Endothelial cell of umbilical vein (primary cell): ENCODE results near the gene MRPL42.

Experiments used
- CTCF ChIP-seq, 2 donors: IDR thresholded peaks; 1 replicate in 1 of 2; 2 replicates in 1 of 2; pipeline ENCODE4 v1.5.1; 2011; ENCODE audit warnings: low read length in 2 of 2, mild to moderate bottlenecking in 2 of 2, moderate library complexity in 2 of 2, control low read depth in 1 of 2, inconsistent platforms in 1 of 2, low read depth in 1 of 2; ENCODE audit not compliant: insufficient read depth in 1 of 2; ENCODE audit errors: extremely low read depth in 1 of 2
- EZH2 ChIP-seq: IDR thresholded peaks from 2 replicates; pipeline ENCODE4 v1.6.1; 2012; ENCODE audit warnings: borderline replicate concordance, low read depth, mild to moderate bottlenecking, moderate library complexity, low read length, inconsistent platforms; ENCODE audit not compliant: severe bottlenecking
- FOS ChIP-seq: IDR thresholded peaks from 2 replicates; pipeline ENCODE4 v1.6.1; 2011; ENCODE audit warnings: mild to moderate bottlenecking, low read length, moderate library complexity, borderline replicate concordance; ENCODE audit not compliant: insufficient read depth
- JUN ChIP-seq: IDR thresholded peaks from 2 replicates; pipeline ENCODE4 v1.6.1; 2011; ENCODE audit warnings: borderline replicate concordance, low read depth; ENCODE audit not compliant: insufficient read length, insufficient read depth
- MAX ChIP-seq: IDR thresholded peaks from 2 replicates; pipeline ENCODE4 v1.6.1; 2011; ENCODE audit not compliant: insufficient read depth, insufficient read length
- POLR2A ChIP-seq: IDR thresholded peaks from 2 replicates; pipeline ENCODE4 v1.6.1; 2012; ENCODE audit warnings: low read depth, mild to moderate bottlenecking, control low read depth, low read length
- POLR2AphosphoS5 ChIP-seq: IDR thresholded peaks from 2 replicates; pipeline ENCODE4 v1.6.1; 2012; ENCODE audit warnings: low read depth, mild to moderate bottlenecking, control low read depth, low read length, moderate library complexity; ENCODE audit not compliant: insufficient read depth

- TF ChIP-seq CTCF (IDR thresholded peaks at IDR 0.05; ENCODE audit: extremely low read depth in 1 of 2, insufficient read depth in 1 of 2, low read depth in 1 of 2, low read length in 2 of 2) (no peak), FOS (no peak), EZH2 (no peak), POLR2AphosphoS5 (no peak), POLR2A (no peak), MAX (no peak), JUN (no peak)
Observed at GRCh38 chr12:93509506-93509905, 42.2 kb downstream of the MRPL42 start.
